Peyer's patch (tissue), 4 donors: ENCODE measurements around the gene CYSRT1. TPM values are rescaled to one million over a fixed set of nuclear protein-coding genes. Genes with fewer than 3 reads are reported as not detected.

ENCODE experiments used
- DNase-seq, 3 donors: peaks; one replicate each; pipeline ENCODE4 v3.0.0-alpha.2; 2017 to 2019
- H3K27ac ChIP-seq, 4 donors: fragments of 200-600 bp; sonication (generic); one replicate each; pipeline ENCODE4 v1.5.1; 2016 to 2019
- H3K27me3 ChIP-seq, 2 donors: fragments of 200-600 bp; sonication (generic); one replicate each; pipeline ENCODE4 v1.5.1; 2019
- H3K36me3 ChIP-seq, 3 donors: fragments of 200-600 bp; sonication (generic); one replicate each; pipeline ENCODE4 v1.5.1; 2016 to 2019
- H3K4me1 ChIP-seq, 4 donors: fragments of 200-600 bp; sonication (generic); one replicate each; pipeline ENCODE4 v1.5.1; 2016 to 2019
- H3K4me3 ChIP-seq, 4 donors: fragments of 200-600 bp; sonication (generic); 1 replicate in 3 of 4; 2 replicates in 1 of 4; pipeline ENCODE4 v1.5.1; 2016 to 2019; ENCODE audit warnings: mild to moderate bottlenecking in 1 of 4
- H3K9me3 ChIP-seq, 4 donors: fragments of 200-600 bp; sonication (generic); one replicate each; pipeline ENCODE4 v1.5.1; 2016 to 2019; ENCODE audit warnings: mild to moderate bottlenecking in 1 of 4
- CTCF ChIP-seq, 6 experiments: fragments of 450-650 bp in 4 of 6; fragments of 200-600 bp in 2 of 6; sonication (generic) in 1 of 6; IDR thresholded peaks; one replicate each; pipeline ENCODE4 v1.5.1; 2017 to 2019; ENCODE audit warnings: antibody characterized with exemption in 6 of 6, mild to moderate bottlenecking in 3 of 6, moderate library complexity in 1 of 6
- POLR2A ChIP-seq, 2 donors: fragments of 450-650 bp; IDR thresholded peaks; one replicate each; pipeline ENCODE4 v1.5.1; 2017; ENCODE audit warnings: antibody characterized with exemption in 2 of 2, mild to moderate bottlenecking in 2 of 2, moderate library complexity in 2 of 2
- total RNA-seq, 4 donors: library from RNA; depleted of rRNA; stranded (reverse); fragments of >200 nt; gene quantifications; one replicate each; pipeline ENCODE4 v1.1.0, GENCODE V29; 2016

CYSRT1 gene
- total RNA-seq, 4 donors from 2014 or later, result 1.3 to 1.9 TPM; not detected in 2

GRCh38 chr9:137191691-137192447 is 33.1 kb upstream of the CYSRT1 start:
- DNase-seq, result no peak
- H3K4me3 ChIP-seq, result no peak overlapping the region

GRCh38 chr9:137192448-137192780 is 32.6 kb upstream of the CYSRT1 start:
- Histone ChIP-seq H3K36me3 (peaks cover 0 to 31% (median 0%) of the 10 kb centered on the region in 3 donors), H3K4me3 (no peak overlapping the region), H3K27ac (no peak overlapping the region), H3K4me1 (peaks cover 8 to 61% (median 15%) of the 10 kb centered on the region in 4 donors), H3K27me3 (no peaks in the 10 kb centered on the region), H3K9me3 (no peaks in the 10 kb centered on the region)
- no peak for TF ChIP-seq POLR2A (IDR thresholded peaks at IDR 0.05)
- TF ChIP-seq CTCF (IDR thresholded peaks at IDR 0.05), result no peak
- no peak for DNase-seq

More at GRCh38 chr9:137191691-137192447, 33.1 kb upstream of the CYSRT1 start:
- Histone ChIP-seq H3K27ac (no peak overlapping the region), H3K27me3 (no peaks in the 10 kb centered on the region), H3K36me3 (peaks cover 0 to 35% (median 0%) of the 10 kb centered on the region in 3 donors), H3K9me3 (no peaks in the 10 kb centered on the region), H3K4me1 (peaks cover 12 to 64% (median 20%) of the 10 kb centered on the region in 4 donors)
- TF ChIP-seq CTCF (IDR thresholded peaks at IDR 0.05) (no peak), POLR2A (IDR thresholded peaks at IDR 0.05) (no peak)

- H3K36me3 ChIP-seq, result peaks cover 0 to 31% (median 0%) of the 10 kb centered on the region in 3 donors
- no peak overlapping the region for H3K4me3 ChIP-seq
- TF ChIP-seq POLR2A (IDR thresholded peaks at IDR 0.05), result no peak
- TF ChIP-seq CTCF (IDR thresholded peaks at IDR 0.05), result no peak
- no peak for DNase-seq
- H3K4me1 ChIP-seq, result peaks cover 5 to 56% (median 11%) of the 10 kb centered on the region in 4 donors
- no peaks in the 10 kb centered on the region for H3K27me3 ChIP-seq
- H3K27ac ChIP-seq, result no peak overlapping the region
- no peaks in the 10 kb centered on the region for H3K9me3 ChIP-seq
Observed at GRCh38 chr9:137192859-137193258, 32.1 kb upstream of the CYSRT1 start.

- DNase-seq, result no peak
- Histone ChIP-seq H3K36me3 (peaks cover 0 to 31% (median 0%) of the 10 kb centered on the region in 3 donors), H3K9me3 (no peaks in the 10 kb centered on the region), H3K4me1 (peaks cover 5 to 65% (median 10%) of the 10 kb centered on the region in 4 donors), H3K4me3 (peak overlapping the region in 2 of 4 donors; percentile 74 to 96), H3K27me3 (no peaks in the 10 kb centered on the region), H3K27ac (peak overlapping the region in 3 of 4 donors; percentile 85 to 98 (median 92))
- no peak for TF ChIP-seq POLR2A (IDR thresholded peaks at IDR 0.05)
- no peak for TF ChIP-seq CTCF (IDR thresholded peaks at IDR 0.05)
Observed at GRCh38 chr9:137193771-137194170, 31.2 kb upstream of the CYSRT1 start.

- H3K36me3 ChIP-seq, result peaks cover 0 to 31% (median 0%) of the 10 kb centered on the region in 3 donors
- H3K4me3 ChIP-seq, result peak overlapping the region in 2 of 4 donors; percentile 74 to 96
- DNase-seq, result no peak
Observed at GRCh38 chr9:137194388-137194787, 30.6 kb upstream of the CYSRT1 start.

More at GRCh38 chr9:137194388-137194787, 30.6 kb upstream of the CYSRT1 start:
- Histone ChIP-seq H3K27me3 (no peaks in the 10 kb centered on the region), H3K9me3 (no peaks in the 10 kb centered on the region), H3K27ac (peak overlapping the region in 3 of 4 donors; percentile 85 to 98 (median 92)), H3K4me1 (peaks cover 5 to 68% (median 8%) of the 10 kb centered on the region in 4 donors)
- no peak for TF ChIP-seq POLR2A (IDR thresholded peaks at IDR 0.05)
- TF ChIP-seq CTCF (IDR thresholded peaks at IDR 0.05), result no peak
